SK-N-SH (cell line): Measurements from ENCODE around the gene CORO6. TPM values are rescaled to one million over a fixed set of nuclear protein-coding genes. Genes with fewer than 3 reads are reported as not detected.

Source experiments
- CTCF ChIA-PET: fragments of 300-600, 350-600 bp; formaldehyde crosslinking; extraction: SDS; loops from one replicate; lab custom pipeline; 2021; lab: Yijun Ruan, JAX
- POLR2A ChIA-PET: fragments of 350-600 bp; sonication (Branson Sonifier 250); formaldehyde crosslinking; extraction: SDS; loops from one replicate; lab custom pipeline; 2020; ENCODE audit warnings: antibody characterized with exemption, inconsistent platforms; lab: Yijun Ruan, JAX
- DNase-seq: peaks from one replicate; pipeline ENCODE4 v3.0.0; 2012
- H2AFZ ChIP-seq: fragments of 200-600 bp; sonication (generic); 2 replicates; pipeline ENCODE4 v1.8.1; 2016; ENCODE audit warnings: antibody characterized with exemption, mild to moderate bottlenecking, low read depth
- H3F3A ChIP-seq: fragments of 200-600 bp; sonication (generic); replicated peaks from 2 replicates; pipeline ENCODE3; 2016; ENCODE audit warnings: antibody characterized with exemption, mild to moderate bottlenecking; ENCODE audit not compliant: insufficient read depth
- H3K27ac ChIP-seq, 2 experiments: fragments of 200-500 bp in 1 of 2; fragments of 200-600 bp in 1 of 2; sonication (Bioruptor generic) in 1 of 2; sonication (generic), shearing (Covaris generic) in 1 of 2; 2 replicates each; pipeline versions ENCODE4 v1.5.1 to v1.6.1; 2014 to 2016; ENCODE audit warnings: low read depth in 2 of 2, inconsistent platforms in 1 of 2, low read length in 1 of 2, mild to moderate bottlenecking in 1 of 2, mixed read lengths in 1 of 2
- H3K27me3 ChIP-seq: fragments of 200-600 bp; sonication (generic), shearing (Covaris generic); 2 replicates; pipeline ENCODE4 v1.6.1; 2016; ENCODE audit warnings: mixed run types; ENCODE audit not compliant: insufficient read depth
- H3K36me3 ChIP-seq, 2 experiments: fragments of 200-500 bp in 1 of 2; fragments of 200-600 bp in 1 of 2; sonication (Bioruptor generic) in 1 of 2; sonication (generic) in 1 of 2; replicated peaks in 1 of 2; 2 replicates each; pipeline versions ENCODE3 to v1.5.1; 2014 to 2016; ENCODE audit warnings: low read length in 1 of 2, mild to moderate bottlenecking in 1 of 2; ENCODE audit not compliant: insufficient read depth in 2 of 2, control insufficient read depth in 1 of 2
- H3K4me1 ChIP-seq, 2 experiments: fragments of 200-500 bp in 1 of 2; fragments of 200-600 bp in 1 of 2; sonication (Bioruptor generic) in 1 of 2; sonication (generic), shearing (Covaris generic) in 1 of 2; 2 replicates each; pipeline versions ENCODE4 v1.5.1 to v1.6.1; 2014 to 2016; ENCODE audit warnings: low read depth in 1 of 2, low read length in 1 of 2, mixed run types in 1 of 2; ENCODE audit not compliant: insufficient read depth in 2 of 2, control insufficient read depth in 1 of 2
- H3K4me2 ChIP-seq: fragments of 200-600 bp; sonication (generic), shearing (Covaris generic); 2 replicates; pipeline ENCODE4 v1.6.1; 2017; ENCODE audit warnings: mixed run types
- H3K4me3 ChIP-seq, 2 experiments: fragments of 200-500 bp in 1 of 2; fragments of 200-600 bp in 1 of 2; sonication (Bioruptor generic) in 1 of 2; sonication (generic), shearing (Covaris generic) in 1 of 2; 2 replicates each; pipeline versions ENCODE4 v1.5.1 to v1.8.1; 2014 to 2016; ENCODE audit warnings: low read depth in 2 of 2, inconsistent platforms in 1 of 2, low read length in 1 of 2, mild to moderate bottlenecking in 1 of 2, mixed read lengths in 1 of 2, moderate library complexity in 1 of 2
- H3K79me2 ChIP-seq: fragments of 200-600 bp; sonication (generic); 2 replicates; pipeline ENCODE4 v1.8.1; 2017; ENCODE audit warnings: mild to moderate bottlenecking; ENCODE audit not compliant: insufficient read depth
- H3K9ac ChIP-seq: fragments of 200-600 bp; sonication (generic); 2 replicates; pipeline ENCODE4 v1.6.1; 2017; ENCODE audit warnings: mixed run types
- H3K9me2 ChIP-seq: fragments of 200-600 bp; sonication (generic); 2 replicates; pipeline ENCODE4 v1.6.1; 2017; ENCODE audit warnings: mixed run types
- H3K9me3 ChIP-seq: fragments of 200-600 bp; sonication (generic); 2 replicates; pipeline ENCODE4 v1.6.1; 2017; ENCODE audit warnings: mixed run types, mild to moderate bottlenecking, moderate library complexity
- H4K20me1 ChIP-seq: fragments of 200-600 bp; sonication (generic); 2 replicates; pipeline ENCODE4 v1.6.1; 2017; ENCODE audit warnings: mild to moderate bottlenecking, mixed run types; ENCODE audit not compliant: insufficient read depth
- CTCF ChIP-seq: fragments of 200-600 bp; sonication (generic); IDR thresholded peaks from 2 replicates; pipeline ENCODE4 v1.6.1; 2017; ENCODE audit warnings: antibody characterized with exemption, mild to moderate bottlenecking, moderate library complexity
- ELF1 ChIP-seq: IDR thresholded peaks from 2 replicates; pipeline ENCODE4 v1.4.0; 2012
- FOSL2 ChIP-seq: IDR thresholded peaks from 2 replicates; pipeline ENCODE4 v1.4.0; 2012; ENCODE audit warnings: low read depth, mild to moderate bottlenecking, moderate library complexity, borderline replicate concordance
- FOXM1 ChIP-seq: IDR thresholded peaks from 2 replicates; pipeline ENCODE4 v1.4.0; 2012; ENCODE audit warnings: low read depth, mild to moderate bottlenecking
- MAX ChIP-seq: IDR thresholded peaks from 2 replicates; pipeline ENCODE4 v1.4.0; 2012; ENCODE audit warnings: low read depth
- MXI1 ChIP-seq: IDR thresholded peaks from 2 replicates; pipeline ENCODE4 v1.6.1; 2012; ENCODE audit warnings: mild to moderate bottlenecking, low read depth, low read length, improper control_type of control experiment
- NFIC ChIP-seq: IDR thresholded peaks from 2 replicates; pipeline ENCODE4 v1.4.0; 2012; ENCODE audit warnings: borderline replicate concordance
- PBX3 ChIP-seq: IDR thresholded peaks from 2 replicates; pipeline ENCODE4; 2012
- POLR2AphosphoS5 ChIP-seq: IDR thresholded peaks from 2 replicates; pipeline ENCODE4 v1.6.1; 2012; ENCODE audit warnings: low read depth, low read length
- RCOR1 ChIP-seq: fragments of 150-350 bp; IDR thresholded peaks from 2 replicates; pipeline ENCODE4 v1.6.1; 2017; ENCODE audit warnings: antibody characterized with exemption, low read length
- REST ChIP-seq: IDR thresholded peaks from 2 replicates; pipeline ENCODE4 v1.6.1; 2012; ENCODE audit warnings: mild to moderate bottlenecking, low read depth, low read length, moderate library complexity
- RXRA ChIP-seq: IDR thresholded peaks from 2 replicates; pipeline ENCODE4 v1.4.0; 2012; ENCODE audit warnings: low read depth, mild to moderate bottlenecking, borderline replicate concordance
- SIN3A ChIP-seq: IDR thresholded peaks from 2 replicates; pipeline ENCODE4 v1.6.1; 2012; ENCODE audit warnings: low read depth, mild to moderate bottlenecking, low read length, moderate library complexity, borderline replicate concordance
- TAF1 ChIP-seq: IDR thresholded peaks from 2 replicates; pipeline ENCODE4 v1.6.1; 2012; ENCODE audit warnings: low read depth, mild to moderate bottlenecking, low read length, moderate library complexity, borderline replicate concordance
- TCF12 ChIP-seq: IDR thresholded peaks from 2 replicates; pipeline ENCODE4 v1.4.0; 2012
- TEAD4 ChIP-seq: IDR thresholded peaks from 2 replicates; pipeline ENCODE4 v1.4.0; 2012; ENCODE audit warnings: mild to moderate bottlenecking, borderline replicate concordance; ENCODE audit not compliant: insufficient read depth
- USF1 ChIP-seq: IDR thresholded peaks from 2 replicates; pipeline ENCODE4 v1.4.0; 2012; ENCODE audit warnings: low read depth, borderline replicate concordance
- USF2 ChIP-seq: fragments of 150-350 bp; IDR thresholded peaks from 2 replicates; pipeline ENCODE4 v1.6.1; 2017; ENCODE audit warnings: antibody characterized with exemption, low read length, low read depth, borderline replicate concordance
- YY1 ChIP-seq: IDR thresholded peaks from 2 replicates; pipeline ENCODE4 v1.4.0; 2012; ENCODE audit warnings: low read depth, mild to moderate bottlenecking
- ZBTB33 ChIP-seq: IDR thresholded peaks from 2 replicates; pipeline ENCODE4 v1.4.0; 2012; ENCODE audit warnings: low read depth, borderline replicate concordance
- WGBS: methylation state at CpG from one replicate; pipeline ENCODE4 v1.1.6; 2017; ENCODE audit warnings: low lambda C conversion rate; 5-methylcytosine and 5-hydroxymethylcytosine counted together
- polyA plus RNA-seq, 3 experiments: library from polyadenylated mRNA; depleted of rRNA; stranded (reverse); fragments of >200 nt; gene quantifications; 2 replicates each; pipeline ENCODE4 v1.2.3, GENCODE V29; 2012

The CORO6 gene
- polyA plus RNA-seq, 1 of the 3 experiments (the other 2 are of a cell fraction): 18.4 TPM

- Histone ChIP-seq H3K27me3 (no peaks in the 10 kb centered on the region), H3K9me2 (no peaks in the 10 kb centered on the region), H3K27ac (peak overlapping the region in 1 of 2 experiments; percentile 91; a peak in 2 of 4 replicates), H3K9ac (peak overlapping the region; percentile 63; the same call in 1 of the 2 replicates), H3F3A (peaks cover 29% of the 10 kb centered on the region), H2AFZ (peak overlapping the region; percentile 65; the same call in 1 of the 2 replicates), H3K9me3 (no peaks in the 10 kb centered on the region), H3K36me3 (no peaks in the 10 kb centered on the region), H4K20me1 (peaks cover 4% of the 10 kb centered on the region; the same call in 1 of the 2 replicates), H3K4me1 (peaks cover 34 to 66% of the 10 kb centered on the region in 2 experiments), H3K79me2 (peaks cover 20% of the 10 kb centered on the region), H3K4me3 (peak overlapping the region; percentile 65 to 89), H3K4me2 (peak overlapping the region; percentile 93)
- ChIA-PET CTCF (interaction anchor here (0.6 to 5.0 kb wide), 16 partner anchors 12 to 641 kb away, joined by 3 to 123 read pairs (median 4); partner anchors contain the start of genes ABHD15 and TP53I13), POLR2A (interaction anchor here (1.0 kb wide), 1 partner anchor 338 kb away, joined by 5 read pairs; no protein-coding TSS in a partner anchor)
- TF ChIP-seq RXRA: no peak
- TF ChIP-seq TEAD4: no peak
- TF ChIP-seq REST: peak; percentile 99
- TF ChIP-seq MAX: peak; percentile 40; the same call in 1 of the 2 replicates
- no peak for TF ChIP-seq USF1
- TF ChIP-seq FOSL2: no peak
- TF ChIP-seq TAF1: no peak
- no peak for TF ChIP-seq TCF12
- no peak for TF ChIP-seq FOXM1
- TF ChIP-seq SIN3A: peak; percentile 96
- TF ChIP-seq YY1: no peak
- TF ChIP-seq MXI1: peak; percentile 35; the same call in 1 of the 2 replicates
- TF ChIP-seq USF2: no peak
- TF ChIP-seq ZBTB33: no peak
- no peak for TF ChIP-seq POLR2AphosphoS5
- no peak for TF ChIP-seq NFIC
- peak; percentile 36 for TF ChIP-seq CTCF
- TF ChIP-seq PBX3: no peak
- no peak for TF ChIP-seq ELF1
- no peak for TF ChIP-seq RCOR1
- DNase-seq: no peak
- 3% methylated on average over 9 of the region's 64 CpGs for WGBS
These were observed 28.9 kb downstream of the CORO6 start for GRCh38 chr17:29593591-29594518.
